GM12891 (cell line): Measurements from ENCODE around the gene RYR1.
"Not testable (repeated sequence)": the region's sequence is repeated elsewhere in the genome, so short reads cannot be mapped to it uniquely, and the experiment has no call there.

Experiments used
- DNase-seq: peaks from one replicate; pipeline ENCODE4 v3.0.0; 2011; ENCODE audit warnings: low spot score; ENCODE audit not compliant: insufficient read length
- FAIRE-seq: peaks from 2 replicates; lab custom pipeline; 2011; peaks lifted over from hg19 to GRCh38; lab: Jason Lieb, UNC
- PAX5 ChIP-seq: IDR thresholded peaks from 2 replicates; pipeline ENCODE4 v1.6.1; 2011; ENCODE audit warnings: low read length, moderate library complexity, mild to moderate bottlenecking; ENCODE audit not compliant: insufficient read depth, severe bottlenecking
- POLR2A ChIP-seq: IDR thresholded peaks from 2 replicates; pipeline ENCODE4 v1.6.1; 2011; ENCODE audit warnings: low read depth, low read length, control low read depth
- POLR2AphosphoS5 ChIP-seq: IDR thresholded peaks from 2 replicates; pipeline ENCODE4 v1.6.1; 2011; ENCODE audit warnings: low read depth, low read length, control low read depth
- POU2F2 ChIP-seq: IDR thresholded peaks from 2 replicates; pipeline ENCODE4 v1.6.1; 2011; ENCODE audit warnings: low read depth, mild to moderate bottlenecking, control low read depth, low read length, moderate library complexity
- SPI1 ChIP-seq: IDR thresholded peaks from 2 replicates; pipeline ENCODE4 v1.6.1; 2011; ENCODE audit warnings: low read depth, low read length, control low read depth
- TAF1 ChIP-seq: IDR thresholded peaks from 2 replicates; pipeline ENCODE4 v1.6.1; 2011; ENCODE audit warnings: low read depth, low read length, control low read depth

Gene RYR1

DNA sequence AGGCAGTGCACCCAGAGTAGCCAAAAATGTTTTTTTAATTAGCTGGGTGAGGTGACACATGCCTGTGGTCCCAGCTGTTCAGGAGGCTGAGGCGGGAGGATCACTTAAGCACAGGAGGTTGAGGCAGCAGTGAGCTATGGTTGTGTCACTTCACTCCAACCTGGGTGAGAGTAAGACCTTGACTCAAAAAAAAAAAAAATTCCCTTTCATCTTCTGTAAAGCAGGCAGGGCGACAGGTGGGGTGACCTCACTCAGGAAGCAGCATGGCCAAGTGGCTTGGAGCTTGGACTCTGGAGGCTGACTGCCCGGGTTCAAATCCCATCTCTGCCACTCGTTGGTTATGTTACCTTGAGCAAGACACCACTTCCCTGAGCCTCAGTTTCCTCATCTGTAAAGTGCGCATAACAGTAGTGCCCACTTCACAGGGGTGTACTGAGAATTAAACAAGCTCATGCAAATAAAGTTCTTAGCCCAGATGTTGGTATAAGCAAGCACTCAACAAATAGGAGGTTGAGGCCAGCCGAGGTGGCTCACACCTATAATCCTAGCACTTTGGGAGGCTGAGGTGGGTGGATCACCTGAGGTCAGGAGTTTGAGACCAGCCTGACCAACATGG, 136.0 kb downstream of the RYR1 start:
- TF ChIP-seq POU2F2: no peak
- no peak for TF ChIP-seq PAX5
- no peak for TF ChIP-seq SPI1
- no peak for TF ChIP-seq TAF1
- peak; percentile 71 for FAIRE-seq
- no peak for DNase-seq

DNA sequence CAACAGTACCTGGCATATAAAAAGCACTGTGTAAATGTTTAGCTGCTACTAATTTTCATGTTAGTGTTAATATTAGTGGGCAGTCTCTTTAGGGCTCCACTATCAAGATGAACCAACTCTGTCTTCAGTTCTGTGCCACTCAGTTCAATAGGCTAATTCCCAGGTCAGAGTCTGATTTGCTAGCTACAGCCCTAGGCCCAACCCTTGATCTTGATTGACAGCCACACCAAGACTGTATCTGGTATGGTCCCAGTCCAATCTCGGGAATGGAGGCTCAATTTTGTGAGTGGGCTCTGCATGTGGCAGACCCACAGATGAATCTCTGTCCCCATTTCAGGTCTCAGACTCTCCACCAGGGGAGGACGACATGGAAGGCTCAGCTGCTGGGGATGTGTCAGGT, 138.2 kb downstream of the RYR1 start:
- TF ChIP-seq SPI1 (no peak), PAX5 (no peak), POLR2AphosphoS5 (no peak), POU2F2 (no peak), POLR2A (no peak), TAF1 (no peak)
- DNase-seq: no peak
- peak; percentile 5 for FAIRE-seq

DNA sequence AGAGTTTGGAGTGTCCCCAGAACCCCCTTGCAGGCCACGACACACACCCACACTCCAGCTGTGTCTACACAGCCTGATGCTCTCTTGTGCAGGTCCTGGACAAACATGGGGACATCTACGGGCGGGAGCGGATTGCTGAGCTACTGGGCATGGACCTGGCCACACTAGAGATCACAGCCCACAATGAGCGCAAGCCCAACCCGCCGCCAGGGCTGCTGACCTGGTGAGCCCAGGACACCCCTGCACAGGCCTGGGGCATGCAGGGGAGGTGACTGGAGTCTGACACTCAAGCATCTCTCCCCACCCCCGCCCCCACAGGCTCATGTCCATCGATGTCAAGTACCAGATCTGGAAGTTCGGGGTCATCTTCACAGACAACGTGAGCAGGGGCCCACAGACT, 144.3 kb downstream of the RYR1 start:
- no peak for FAIRE-seq
- no peak for DNase-seq
- TF ChIP-seq POLR2A (no peak), SPI1 (no peak), POU2F2 (no peak), POLR2AphosphoS5 (no peak), TAF1 (no peak), PAX5 (no peak)

DNA sequence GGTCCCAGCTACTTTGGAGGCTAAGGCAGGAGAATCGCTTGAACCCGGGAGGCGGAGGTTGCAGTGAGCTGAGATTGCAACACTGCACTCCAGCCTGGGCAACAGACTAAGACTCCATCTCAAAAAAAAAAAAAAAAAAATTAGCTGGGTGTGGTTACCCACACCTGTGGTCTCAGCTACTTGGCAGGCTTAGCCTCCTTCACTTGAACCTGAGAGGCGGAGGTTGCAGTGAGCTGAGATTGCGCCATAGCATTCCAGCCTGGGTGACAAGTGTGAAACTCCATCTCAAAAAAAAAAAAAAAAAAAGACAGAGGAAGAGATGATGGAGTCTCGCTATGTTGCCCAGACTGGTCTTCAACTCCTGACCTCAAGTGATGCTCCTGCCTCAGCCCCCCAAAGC, 145.8 kb downstream of the RYR1 start:
- FAIRE-seq, DNase-seq: not testable (repeated sequence)

DNA sequence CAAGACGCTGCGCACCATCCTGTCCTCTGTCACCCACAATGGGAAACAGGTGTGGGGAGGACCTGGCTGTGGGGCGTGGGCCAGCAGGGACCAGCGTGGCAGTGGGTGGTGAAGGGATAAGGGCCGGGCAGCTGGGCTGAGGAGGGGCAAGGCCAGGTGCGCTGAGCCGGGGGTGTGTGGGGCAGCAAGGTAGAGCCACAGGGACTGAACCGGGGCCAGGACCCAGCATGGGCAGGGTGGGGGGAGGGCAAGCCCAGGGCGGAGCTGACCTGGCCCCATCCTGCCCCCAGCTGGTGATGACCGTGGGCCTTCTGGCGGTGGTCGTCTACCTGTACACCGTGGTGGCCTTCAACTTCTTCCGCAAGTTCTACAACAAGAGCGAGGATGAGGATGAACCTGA, 146.6 kb downstream of the RYR1 start:
- no peak for TF ChIP-seq POU2F2
- TF ChIP-seq TAF1: no peak
- no peak for TF ChIP-seq POLR2A
- TF ChIP-seq POLR2AphosphoS5: no peak
- TF ChIP-seq SPI1: no peak
- TF ChIP-seq PAX5: no peak
- DNase-seq: no peak
- FAIRE-seq: no peak

DNA sequence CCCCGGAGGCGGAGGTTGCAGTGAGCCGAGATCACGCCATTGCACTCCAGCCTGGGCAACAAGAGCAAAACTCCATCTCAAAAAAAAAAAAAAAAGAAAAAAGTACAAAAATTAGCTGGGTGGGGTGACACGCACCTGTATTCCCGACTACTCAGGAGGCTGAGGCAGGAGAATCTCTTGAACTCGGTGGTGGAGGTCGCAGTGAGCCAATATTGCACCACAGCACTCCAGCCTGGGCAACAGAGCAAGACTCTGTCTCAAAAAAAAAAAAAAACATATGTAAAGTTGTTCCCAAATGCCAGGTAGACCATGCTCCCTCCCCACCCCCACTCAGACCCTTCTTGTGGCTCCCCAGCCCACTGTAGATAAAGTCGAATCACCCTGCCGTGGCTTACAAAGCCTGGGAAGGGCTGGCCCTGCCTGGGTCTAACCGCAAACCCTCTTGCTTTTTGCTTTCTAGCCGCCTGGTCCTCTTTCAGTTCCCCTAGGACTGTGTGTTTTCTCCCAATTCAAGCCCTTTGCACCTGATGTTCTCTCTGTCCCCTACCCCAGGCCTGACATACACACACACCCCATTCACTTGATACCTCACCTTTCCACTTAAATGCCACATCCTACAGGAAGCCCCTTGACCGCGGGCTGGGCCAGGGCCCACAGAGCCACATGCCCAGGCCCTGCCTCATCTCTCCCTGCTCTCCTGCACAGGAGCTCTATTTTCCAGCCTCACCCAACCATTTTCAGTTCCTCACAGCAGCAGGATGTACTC, 149.9 kb downstream of the RYR1 start:
- peak; percentile 68 for DNase-seq
- TF ChIP-seq POU2F2: no peak
- peak; percentile 84 for TF ChIP-seq SPI1
- FAIRE-seq: peak; percentile 80

DNA sequence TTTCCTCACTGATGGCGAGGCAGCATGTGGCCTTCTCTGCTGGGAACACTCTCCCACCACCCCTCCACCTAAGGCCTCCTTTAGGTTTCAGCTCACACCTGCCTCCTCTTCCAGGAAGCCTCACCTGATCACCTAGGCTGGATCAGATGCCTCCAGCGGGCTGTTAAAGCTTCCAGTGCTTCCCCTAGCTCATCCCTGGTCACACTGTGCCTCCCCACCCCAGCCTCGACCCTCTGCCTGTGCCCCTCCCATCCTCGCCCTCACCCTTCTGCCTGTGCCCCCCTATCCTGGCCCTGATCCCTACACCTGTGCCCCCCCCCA, 150.5 kb downstream of the RYR1 start:
- FAIRE-seq (no peak), DNase-seq (no peak)
- TF ChIP-seq POLR2A (no peak), POU2F2 (no peak), POLR2AphosphoS5 (no peak), SPI1 (0 out of 2 replicates have a peak, but pooled peaks have one; percentile 76), TAF1 (no peak), PAX5 (no peak)

DNA sequence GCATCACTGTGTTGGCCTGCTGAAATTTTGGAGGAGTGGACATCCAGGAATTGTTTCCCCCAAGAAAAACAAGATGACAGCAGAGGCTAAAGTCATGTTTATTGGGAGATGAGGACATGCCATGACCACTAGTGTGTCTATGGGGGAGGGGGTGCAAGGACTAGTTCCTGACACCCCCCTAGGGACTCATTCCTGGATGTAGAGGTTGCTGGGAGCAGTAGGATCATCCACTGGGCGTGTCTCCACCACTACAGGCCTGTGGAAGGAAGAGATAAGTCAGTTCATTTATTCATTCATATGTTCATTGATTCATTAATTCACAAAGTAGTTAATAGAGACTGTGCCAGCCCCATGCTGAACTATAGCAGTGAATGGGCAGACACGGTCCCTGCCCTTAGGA, 154.1 kb downstream of the RYR1 start:
- DNase-seq: no peak
- no peak for TF ChIP-seq POLR2AphosphoS5
- TF ChIP-seq POU2F2: no peak
- no peak for TF ChIP-seq TAF1
- no peak for TF ChIP-seq SPI1
- TF ChIP-seq PAX5: no peak
- TF ChIP-seq POLR2A: no peak
- no peak for FAIRE-seq

DNA sequence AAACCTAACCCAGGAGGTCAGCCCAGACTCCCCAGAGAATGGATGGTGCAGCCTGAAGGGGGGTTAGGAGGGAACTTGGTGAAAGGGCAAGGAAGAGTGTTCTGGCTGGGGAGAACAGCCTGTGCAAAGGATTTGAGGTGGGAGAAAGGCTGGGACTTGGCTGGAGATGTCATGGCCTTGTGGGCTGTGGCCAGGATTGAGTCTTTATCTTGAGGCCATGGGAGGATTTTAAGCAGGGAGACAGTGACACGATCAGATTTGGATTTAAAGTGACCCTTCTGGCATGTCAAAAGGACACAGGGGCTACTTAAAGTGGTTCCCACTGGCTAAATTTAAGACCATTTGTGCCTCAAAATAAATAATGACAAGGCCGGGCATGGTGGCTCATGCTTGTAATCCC, 154.6 kb downstream of the RYR1 start:
- no peak for FAIRE-seq
- no peak for DNase-seq
- TF ChIP-seq POLR2AphosphoS5 (no peak), POLR2A (no peak), POU2F2 (no peak), TAF1 (no peak), SPI1 (no peak), PAX5 (no peak)

DNA sequence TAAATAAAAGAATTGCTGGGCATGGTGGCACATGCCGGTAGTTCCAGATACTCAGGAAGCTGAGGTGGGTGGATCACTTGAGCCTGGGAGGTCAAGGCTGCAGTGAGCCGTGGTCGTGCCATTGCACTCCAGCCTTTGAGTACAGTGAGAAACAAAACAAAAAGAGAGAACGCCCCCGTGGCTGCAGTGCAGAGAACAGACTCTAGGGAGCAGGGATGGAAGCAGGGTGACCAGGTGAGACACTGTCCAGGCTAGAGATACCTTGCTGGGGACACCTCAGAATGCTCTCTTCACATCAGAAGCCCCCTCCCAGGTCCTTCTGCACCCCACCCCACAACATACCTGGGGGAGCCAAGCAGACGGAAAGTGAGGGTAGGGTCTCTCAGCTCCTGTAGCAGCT, 159.4 kb downstream of the RYR1 start:
- DNase-seq: no peak
- no peak for FAIRE-seq
- TF ChIP-seq SPI1: no peak
- TF ChIP-seq TAF1: no peak
- no peak for TF ChIP-seq POLR2A
- TF ChIP-seq PAX5: no peak
- no peak for TF ChIP-seq POU2F2
- no peak for TF ChIP-seq POLR2AphosphoS5
